ENCODE measurements around the gene LY9.

GRCh38 chr1:160877221-160877620 is 81.2 kb downstream of the LY9 start:
- TF ChIP-seq CTCF (IDR thresholded peaks at IDR 0.05; ENCODE audit: low read depth, low read length, poor library complexity, severe bottlenecking) (peak; percentile 56), EZH2phosphoT487 (IDR thresholded peaks at IDR 0.05; ENCODE audit: borderline replicate concordance, low read length) (no peak)
